Stomach (tissue), 9 donors: ENCODE results near the gene COG7. TPM values are rescaled to one million over a fixed set of nuclear protein-coding genes. Genes with fewer than 3 reads are reported as not detected.
"Not testable (repeated sequence)": the region's sequence is repeated elsewhere in the genome, so short reads cannot be mapped to it uniquely, and the experiment has no call there.

ENCODE experiments used
- DNase-seq, 2 donors: peaks; one replicate each; pipeline versions ENCODE4 v3.0.0 to v3.0.0-alpha.2; 2013 to 2019
- H3K27ac ChIP-seq, 5 donors: fragments of 200-600 bp in 4 of 5; sonication (generic) in 4 of 5; one replicate each; pipeline ENCODE4 v1.5.1; 2013 to 2019; ENCODE audit warnings: mild to moderate bottlenecking in 1 of 5, moderate library complexity in 1 of 5
- H3K27me3 ChIP-seq, 3 donors: fragments of 200-600 bp; sonication (generic); one replicate each; pipeline ENCODE4 v1.5.1; 2017 to 2019; ENCODE audit warnings: mixed run types in 1 of 3
- H3K36me3 ChIP-seq, 4 donors: fragments of 200-600 bp; sonication (generic); 1 replicate in 3 of 4; 2 replicates in 1 of 4; pipeline ENCODE4 v1.5.1; 2016 to 2019
- H3K4me1 ChIP-seq, 4 donors: fragments of 200-600 bp; sonication (generic); one replicate each; pipeline ENCODE4 v1.5.1; 2016 to 2019
- H3K4me3 ChIP-seq, 4 donors: fragments of 200-600 bp; sonication (generic) in 3 of 4; one replicate each; pipeline ENCODE4 v1.5.1; 2016 to 2019; ENCODE audit warnings: mild to moderate bottlenecking in 1 of 4
- H3K9me3 ChIP-seq, 4 donors: fragments of 200-600 bp; sonication (generic); one replicate each; pipeline ENCODE4 v1.5.1; 2016 to 2019
- CTCF ChIP-seq, 7 experiments: fragments of 450-650 bp in 4 of 7; fragments of 200-600 bp in 3 of 7; sonication (generic) in 3 of 7; IDR thresholded peaks; one replicate each; pipeline ENCODE4 v1.5.1; 2016 to 2019; ENCODE audit warnings: antibody characterized with exemption in 7 of 7, control low read depth in 2 of 7, mild to moderate bottlenecking in 1 of 7
- EP300 ChIP-seq: sonication (generic); formaldehyde crosslinking; IDR thresholded peaks from one replicate; pipeline ENCODE4 v1.6.1; 2017; ENCODE audit warnings: antibody characterized with exemption
- POLR2A ChIP-seq, 4 donors: fragments of 450-650 bp; IDR thresholded peaks; one replicate each; pipeline ENCODE4 v1.6.1; 2016; ENCODE audit warnings: antibody characterized with exemption in 4 of 4, control low read depth in 2 of 4, mild to moderate bottlenecking in 1 of 4, moderate library complexity in 1 of 4
- POLR2AphosphoS5 ChIP-seq, 3 donors: sonication (generic); formaldehyde crosslinking; IDR thresholded peaks; one replicate each; pipeline ENCODE4 v1.6.1; 2016; ENCODE audit warnings: antibody characterized with exemption in 3 of 3
- WGBS, 5 donors: extraction: QIAGEN DNeasy Blood & Tissue Kit in 3 of 5; methylation state at CpG; one replicate each; pipeline versions ENCODE4 v1.1.5 to v1.1.7; 2013 to 2018; 5-methylcytosine and 5-hydroxymethylcytosine counted together
- intact Hi-C: fragments of 100-400 bp; cut with DNase I; formaldehyde crosslinking; loops from one replicate; pipeline ENCODE4 v1.15.1; 2023; ENCODE audit warnings: low total_unique reads
- polyA plus RNA-seq, 3 donors: library from polyadenylated mRNA; stranded (reverse); fragments of 200-250 nt; gene quantifications; one replicate each; pipeline ENCODE4 v1.2.3, GENCODE V29; 2013
- total RNA-seq, 5 donors: library from RNA; depleted of rRNA; stranded (reverse); fragments of >200 nt; gene quantifications; one replicate each; pipeline versions ENCODE4 v1.1.0 to v1.2.3, GENCODE V29; 2014 to 2016
- donor health status: healthy with polysubstance abuse.
- donor health status: Bipolar disorder and iron deficiency.
- donor health status: healthy.

COG7 gene
- total and polyA plus RNA-seq, 8 donors = 11.0 to 80.5 (median 27.7) TPM

GRCh38 chr16:23448392-23448791 is 4.6 kb downstream of the COG7 start:
- TF ChIP-seq POLR2AphosphoS5 (IDR thresholded peaks at IDR 0.05) (peak in 1 of 3 donors; percentile 44), CTCF (IDR thresholded peaks at IDR 0.05) (no peak)
- no peaks in the 10 kb centered on the region for H3K27me3 ChIP-seq
- 44 to 68% (median 56%) methylated on average over 4 of the region's 4 CpGs for WGBS, 5 donors
- H3K9me3 ChIP-seq = no peaks in the 10 kb centered on the region
- H3K36me3 ChIP-seq = peaks cover 16 to 29% (median 27%) of the 10 kb centered on the region in 4 donors
- H3K4me3 ChIP-seq = no peak overlapping the region
- H3K4me1 ChIP-seq = peaks cover 21 to 56% (median 48%) of the 10 kb centered on the region in 4 donors
- peak in 1 of 2 donors; percentile 70 for DNase-seq
- intact Hi-C loops = no loop called here
- H3K27ac ChIP-seq = peak overlapping the region in 3 of 5 donors; percentile 30 to 63 (median 58)

- H3K27ac ChIP-seq, H3K27me3 ChIP-seq, H3K4me3 ChIP-seq, intact Hi-C loops, H3K9me3 ChIP-seq, DNase-seq: not testable (repeated sequence)
- Histone ChIP-seq H3K4me1 (peaks cover 0 to 36% (median 9%) of the 10 kb centered on the region in 4 donors), H3K36me3 (peaks cover 21 to 81% (median 75%) of the 10 kb centered on the region in 4 donors)
- 91 to 94% (median 93%) methylated on average over 7 of the region's 7 CpGs for WGBS, 5 donors
Observed at GRCh38 chr16:23437542-23437941, 15.4 kb downstream of the COG7 start.

GRCh38 chr16:23436951-23437350 is 16.0 kb downstream of the COG7 start:
- H3K9me3 ChIP-seq = no peaks in the 10 kb centered on the region
- WGBS, 5 donors = 66 to 90% (median 71%) methylated on average over 4 of the region's 4 CpGs
- no peaks in the 10 kb centered on the region for H3K27me3 ChIP-seq
- intact Hi-C loops = no loop called here
- DNase-seq = no peak
- TF ChIP-seq POLR2A (IDR thresholded peaks at IDR 0.05) (no peak), POLR2AphosphoS5 (IDR thresholded peaks at IDR 0.05) (no peak), CTCF (IDR thresholded peaks at IDR 0.05) (no peak), EP300 (no peak)
- H3K36me3 ChIP-seq = peaks cover 21 to 81% (median 75%) of the 10 kb centered on the region in 4 donors
- no peak overlapping the region for H3K4me3 ChIP-seq
- peaks cover 0 to 36% (median 9%) of the 10 kb centered on the region in 4 donors for H3K4me1 ChIP-seq
- H3K27ac ChIP-seq = no peak overlapping the region

GRCh38 chr16:23435500-23435899 is 17.5 kb downstream of the COG7 start:
- peak; percentile 68 to 81 for DNase-seq
- Histone ChIP-seq H3K36me3 (peaks cover 10 to 81% (median 75%) of the 10 kb centered on the region in 4 donors), H3K27ac (peak overlapping the region in 1 of 5 donors; percentile 56), H3K9me3 (no peaks in the 10 kb centered on the region), H3K4me3 (no peak overlapping the region), H3K4me1 (peaks cover 0 to 36% (median 9%) of the 10 kb centered on the region in 4 donors), H3K27me3 (no peaks in the 10 kb centered on the region)
- TF ChIP-seq EP300 (no peak), POLR2A (IDR thresholded peaks at IDR 0.05) (no peak), POLR2AphosphoS5 (IDR thresholded peaks at IDR 0.05) (no peak), CTCF (IDR thresholded peaks at IDR 0.05) (peak in 5 of 7 experiments; percentile 46 to 84 (median 70))
- WGBS, 5 donors = 33 to 47% (median 44%) methylated on average over 6 of the region's 6 CpGs
- intact Hi-C loops = no loop called here

GRCh38 chr16:23434380-23434779 is 18.6 kb downstream of the COG7 start:
- Histone ChIP-seq H3K27me3 (no peaks in the 10 kb centered on the region), H3K9me3 (no peaks in the 10 kb centered on the region), H3K4me3 (no peak overlapping the region), H3K36me3 (peaks cover 16 to 81% (median 75%) of the 10 kb centered on the region in 4 donors), H3K27ac (peak overlapping the region in 2 of 5 donors; percentile 3 to 54), H3K4me1 (peaks cover 0 to 36% (median 9%) of the 10 kb centered on the region in 4 donors)
- peak in 1 of 2 donors; percentile 88 for DNase-seq
- TF ChIP-seq POLR2A (IDR thresholded peaks at IDR 0.05) (no peak), CTCF (IDR thresholded peaks at IDR 0.05) (peak in 5 of 7 experiments; percentile 61 to 93 (median 82)), POLR2AphosphoS5 (IDR thresholded peaks at IDR 0.05) (peak in 1 of 3 donors; percentile 40), EP300 (no peak)
- intact Hi-C loops = loop anchor here (5.0 kb wide), 1 partner anchor 252 kb away; the partner anchor contains the start of gene SCNN1G
- WGBS, 5 donors = 15 to 27% (median 21%) methylated on average over 6 of the region's 6 CpGs
